ENCODE data around the gene GCA.

Gene GCA

DNA sequence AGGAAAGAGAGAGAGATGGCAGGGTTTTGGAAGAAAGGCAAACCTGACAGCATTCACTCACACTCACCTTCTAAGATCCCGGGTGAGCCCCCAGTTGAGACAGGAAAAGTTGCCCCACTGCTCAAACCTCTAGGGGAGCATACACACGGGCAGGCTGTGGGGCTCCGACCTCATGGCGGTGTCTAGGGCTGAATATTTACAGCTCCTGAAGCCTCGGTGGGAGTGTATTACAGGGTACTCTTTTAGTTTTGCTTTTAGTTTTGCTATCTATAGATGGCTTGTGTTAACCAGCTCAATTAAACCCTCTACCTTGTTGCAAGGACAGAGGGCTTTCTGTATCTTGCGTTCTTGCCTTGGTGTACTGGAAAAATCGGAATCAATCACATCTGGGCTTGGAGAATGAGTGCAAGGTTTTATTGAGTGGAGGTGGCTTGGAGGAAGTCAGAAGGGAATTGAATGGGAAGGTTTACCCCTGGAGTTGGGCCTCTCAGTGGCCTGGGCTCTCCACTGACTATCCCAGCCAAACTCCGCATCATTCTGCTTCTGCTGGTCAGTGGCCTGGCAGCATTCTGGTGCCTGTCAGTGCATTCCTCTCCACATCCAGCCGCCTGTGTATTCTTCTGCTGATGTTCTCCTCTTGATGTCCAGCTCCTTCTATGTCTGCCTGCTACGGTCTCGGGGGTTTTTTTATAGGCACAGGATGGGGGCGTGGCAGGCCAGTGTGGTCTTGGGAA is 15.3 kb upstream of the GCA start:
- DNase-seq, result no peak

- no peak for DNase-seq
Observed at GRCh38 chr2:162330881-162331280, 13.1 kb upstream of the GCA start.

DNA sequence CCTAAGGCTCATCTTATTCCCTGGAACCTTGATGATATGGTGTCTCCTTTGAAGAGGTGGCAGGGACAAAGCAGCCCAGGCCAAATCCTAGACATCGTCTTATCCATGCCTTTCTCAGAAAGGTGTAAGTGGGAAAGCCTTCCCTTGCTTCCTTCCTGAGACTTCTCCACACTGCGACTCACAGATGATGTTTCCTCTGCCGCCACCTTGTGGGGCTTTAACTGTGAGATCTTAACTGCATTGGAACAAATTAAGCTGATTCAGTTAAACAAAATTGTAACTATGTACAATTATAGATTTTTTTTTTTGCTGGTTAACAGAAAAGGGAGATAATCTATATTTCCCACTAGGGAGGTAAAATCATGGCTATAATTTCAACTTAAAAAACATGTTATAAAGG is 10.0 kb upstream of the GCA start:
- DNase-seq, result peak; percentile 43

DNA sequence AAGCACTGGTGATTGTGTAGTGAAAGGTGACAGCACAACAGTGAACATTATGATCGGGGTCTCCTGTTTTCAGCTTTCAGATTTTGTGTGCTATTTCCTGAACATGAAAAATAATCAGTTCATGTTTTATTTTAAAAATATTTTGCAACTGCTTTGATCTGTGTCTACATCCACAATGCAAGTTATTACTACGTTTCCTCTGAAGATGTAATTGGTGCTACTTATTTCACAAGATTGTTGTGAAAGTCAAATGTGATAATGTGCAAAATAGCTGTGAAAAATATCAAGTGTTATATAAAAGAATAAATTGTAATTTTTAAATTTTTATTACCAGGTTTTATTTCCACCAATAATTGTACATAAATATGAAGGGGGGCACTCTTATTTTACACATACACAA is 6.1 kb upstream of the GCA start:
- no peak for DNase-seq

- no peak for DNase-seq
Observed at GRCh38 chr2:162340822-162341221, 3.1 kb upstream of the GCA start.

GRCh38 chr2:162342321-162342720 is 1.6 kb upstream of the GCA start:
- DNase-seq, result no peak

GRCh38 chr2:162342841-162343240 is 1.1 kb upstream of the GCA start:
- no peak for DNase-seq

- no peak for DNase-seq
Observed at GRCh38 chr2:162343492-162343823, 474 bp upstream of the GCA start.

DNA sequence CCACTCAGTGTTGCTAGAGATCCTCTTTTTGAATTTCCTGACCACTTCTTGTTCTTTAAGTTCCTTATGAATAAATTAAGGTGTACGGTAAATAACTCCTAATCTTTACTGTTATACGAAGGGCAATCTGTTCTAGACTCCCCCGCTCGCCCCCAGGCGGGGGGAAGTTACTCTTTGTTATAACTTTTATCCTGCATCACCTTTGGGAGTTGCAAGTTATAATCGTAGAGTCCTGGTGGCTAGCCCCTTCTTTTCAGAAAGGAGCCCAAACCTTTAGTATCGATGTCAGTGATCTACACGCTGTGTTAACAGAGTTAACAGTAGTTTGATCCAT is 652 bp downstream of the GCA start:
- no peak for DNase-seq

- no peak for DNase-seq
Observed at GRCh38 chr2:162365392-162365791, 21.5 kb downstream of the GCA start.

DNA sequence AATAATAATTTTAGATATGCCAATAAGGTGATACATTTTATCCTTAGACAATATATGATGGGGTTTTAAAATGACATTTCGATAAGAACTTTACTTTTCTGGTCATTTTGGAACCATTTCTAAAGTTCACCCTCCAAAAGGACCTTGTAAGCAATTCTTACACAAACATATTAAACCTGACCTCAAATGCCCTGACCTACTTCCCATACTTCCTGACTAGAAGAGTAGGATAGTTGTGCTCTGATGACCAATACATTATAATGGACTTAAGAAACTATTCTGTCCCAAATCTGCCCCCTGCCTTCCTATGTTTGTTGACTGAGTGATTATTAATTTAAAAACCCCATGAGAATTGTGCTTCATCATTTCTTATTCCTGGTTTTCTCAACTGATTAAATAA is 24.6 kb downstream of the GCA start:
- no peak for DNase-seq

GRCh38 chr2:162369551-162369950 is 25.6 kb downstream of the GCA start:
- no peak for DNase-seq

DNA sequence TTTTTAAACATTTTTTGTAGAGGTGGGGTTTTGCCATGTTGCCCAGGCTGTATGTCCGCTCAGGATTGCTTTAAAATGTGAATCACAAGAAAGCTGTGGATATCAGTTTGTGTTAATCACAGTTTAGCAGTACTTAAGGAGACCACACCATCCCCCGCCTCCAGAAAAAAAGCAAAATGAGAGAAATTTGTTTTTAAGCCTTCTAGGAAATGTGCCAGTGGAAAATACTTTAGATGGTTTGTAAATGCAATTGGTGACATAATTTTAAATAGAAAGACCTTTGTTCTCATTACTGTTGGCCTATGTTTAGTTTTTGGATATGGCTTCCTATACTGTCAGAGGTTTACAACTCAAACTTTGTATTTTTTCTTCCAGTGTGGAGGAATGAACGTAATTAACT is 27.0 kb downstream of the GCA start:
- no peak for DNase-seq

- DNase-seq, result no peak
Observed at GRCh38 chr2:162372818-162373217, 28.9 kb downstream of the GCA start.

GRCh38 chr2:162379719-162380580 is 36.0 kb downstream of the GCA start:
- no peak for DNase-seq

DNA sequence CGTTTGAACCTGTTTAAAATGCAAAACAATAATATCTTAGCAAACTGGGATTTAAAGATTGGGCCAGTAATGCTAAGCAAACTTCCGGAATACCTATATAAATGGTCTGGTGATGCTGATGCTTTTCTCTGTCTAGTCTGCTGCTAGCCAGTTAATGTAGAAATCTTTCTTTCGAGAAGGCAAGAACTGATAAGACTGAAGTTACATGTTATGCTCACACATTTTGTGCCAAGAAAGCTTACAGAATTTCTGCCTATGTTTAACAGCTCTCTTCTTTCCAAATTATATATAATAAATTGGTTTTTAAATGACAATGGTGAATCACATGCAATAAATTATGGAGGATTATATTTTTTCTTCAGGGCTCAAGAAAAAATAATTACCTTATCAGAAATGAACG is 37.9 kb downstream of the GCA start:
- no peak for DNase-seq

DNA sequence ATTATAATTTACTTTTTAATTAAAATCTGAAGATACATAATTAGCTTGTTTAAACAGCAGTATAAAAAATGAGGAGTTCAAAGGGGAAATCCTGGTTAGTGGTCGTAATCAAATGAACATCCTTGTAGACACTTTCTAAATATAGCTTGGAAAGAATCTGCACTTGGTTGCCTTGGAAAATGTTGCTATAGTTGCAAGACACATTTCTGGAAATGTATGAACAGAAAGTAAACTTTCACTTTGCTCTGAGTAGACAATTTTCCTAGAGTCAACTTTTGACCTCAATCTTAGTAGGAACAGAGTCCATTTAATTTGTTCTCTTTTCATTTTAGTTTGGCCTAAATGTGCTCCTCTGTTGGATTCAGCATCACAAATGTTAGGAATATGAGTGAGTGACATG is 38.3 kb downstream of the GCA start:
- DNase-seq, result no peak

GRCh38 chr2:162385536-162385935 is 41.6 kb downstream of the GCA start:
- no peak for DNase-seq

GRCh38 chr2:162390801-162391200 is 46.9 kb downstream of the GCA start:
- DNase-seq, result no peak

DNA sequence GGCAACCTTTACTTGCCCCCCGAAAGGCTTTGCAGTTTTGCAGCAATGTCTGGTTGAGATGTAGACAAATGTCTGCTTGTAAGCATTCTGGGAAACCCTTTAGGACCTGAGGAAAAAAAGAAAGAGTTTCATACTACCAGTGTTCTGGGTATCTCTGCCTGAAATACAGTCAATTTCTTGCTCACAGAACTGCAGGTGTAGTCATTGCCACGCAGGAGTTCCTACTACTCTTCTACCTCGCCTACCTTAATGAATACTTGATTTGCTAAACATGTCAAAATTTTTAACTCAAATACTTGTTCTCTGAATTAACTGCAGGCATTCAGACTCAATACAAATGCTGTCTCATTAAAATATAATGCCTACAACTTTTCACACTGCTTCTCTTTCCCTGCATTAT is 56.4 kb downstream of the GCA start:
- DNase-seq, result no peak

DNA sequence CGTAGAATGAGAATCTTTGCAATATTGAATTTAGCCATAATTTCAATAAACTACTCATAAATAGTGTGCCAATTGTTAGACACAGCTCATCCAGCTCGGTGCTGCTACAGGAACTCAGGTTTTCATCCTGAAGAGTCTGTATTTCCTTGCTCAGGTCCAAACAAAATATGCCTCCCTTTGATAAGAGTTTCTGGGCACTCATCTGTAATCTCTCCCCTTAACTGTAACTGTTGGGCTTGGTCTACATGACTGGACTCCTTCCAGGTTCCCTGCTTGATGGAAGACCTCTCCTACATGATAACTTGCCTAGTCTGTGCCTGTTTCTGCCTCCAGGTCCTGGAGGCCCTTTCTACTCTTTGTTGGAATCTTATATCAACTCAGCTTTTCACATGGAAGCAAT is 57.9 kb downstream of the GCA start:
- no peak for DNase-seq

DNA sequence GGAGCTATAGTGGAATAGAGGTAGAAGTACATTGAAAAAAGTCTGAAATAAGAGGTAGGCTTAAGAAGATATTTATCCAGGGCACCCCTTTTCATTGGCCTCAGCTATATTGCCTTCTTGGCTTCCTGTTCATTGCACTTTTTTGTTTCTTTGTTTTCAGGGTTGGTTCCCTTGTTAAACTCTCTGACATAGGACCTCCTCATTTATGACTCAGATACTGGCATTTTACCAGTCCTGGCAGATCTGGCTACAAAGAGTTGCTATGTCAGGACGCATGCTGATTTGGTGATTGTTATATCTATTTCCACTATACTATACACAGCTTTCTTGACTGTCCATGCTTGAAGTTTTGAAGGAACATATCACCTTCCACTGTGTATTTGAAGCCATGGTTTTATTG is 60.0 kb downstream of the GCA start:
- DNase-seq, result no peak

Data from CD4-positive, alpha-beta T cell treated with Interleukin-12 subunit alpha and Interleukin-12 subunit beta, for 1 hour (primary cell).